Measurements from ENCODE around the gene POU6F2. TPM values are rescaled to one million over a fixed set of nuclear protein-coding genes. Genes with fewer than 3 reads are reported as not detected.

POU6F2 gene
- total and polyA plus RNA-seq, 7 donors: 0.01 TPM; not detected in 6

GRCh38 chr7:39127058-39127457 is 149.3 kb downstream of the POU6F2 start:
- WGBS, 3 donors: 61 to 66% (median 62%) methylated on average over 3 of the region's 3 CpGs
- no peaks in the 10 kb centered on the region for H3K4me1 ChIP-seq
- H3K9me3 ChIP-seq: no peaks in the 10 kb centered on the region
- intact Hi-C loops (cut with DNase I): no loop called here
- no peaks in the 10 kb centered on the region for H3K27me3 ChIP-seq (ENCODE audit: insufficient read depth in 3 of 3, low read length in 2 of 3)
- TF ChIP-seq CTCF (IDR thresholded peaks at IDR 0.05): no peak
- no peaks in the 10 kb centered on the region for H3K36me3 ChIP-seq (ENCODE audit: insufficient read depth in 1 of 2, low read depth in 1 of 2)
- ATAC-seq (no peak), DNase-seq (no peak)
- no peak overlapping the region for H3K27ac ChIP-seq
- no peak overlapping the region for H3K4me3 ChIP-seq

DNA sequence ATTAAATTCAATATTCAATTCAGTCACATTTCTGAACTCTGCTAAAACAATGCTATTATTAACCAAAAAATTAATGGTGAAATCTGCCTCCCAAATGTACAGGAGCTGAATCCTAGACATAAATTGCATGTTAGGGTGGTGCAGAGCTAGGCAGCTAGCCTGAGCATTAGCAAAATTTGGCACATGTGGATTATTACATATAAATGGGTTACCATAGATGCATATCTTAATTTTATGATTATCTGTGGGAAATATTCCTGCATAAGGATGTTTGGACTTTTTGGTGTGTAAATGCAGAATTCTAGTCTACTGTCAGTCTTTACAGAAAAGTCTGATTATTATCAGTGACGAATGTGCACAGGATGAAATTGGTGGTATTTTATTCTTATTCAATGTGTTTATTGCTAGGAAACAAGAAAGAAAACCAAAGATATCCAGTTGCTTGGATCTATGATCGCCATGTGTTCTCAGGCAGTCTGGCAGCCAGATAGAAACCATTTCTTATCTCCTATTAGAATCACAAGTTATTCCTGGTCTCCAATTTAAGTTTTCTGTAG is 150.7 kb downstream of the POU6F2 start:
- Histone ChIP-seq H3K27ac (no peak overlapping the region), H3K36me3 (ENCODE audit: insufficient read depth in 1 of 2, low read depth in 1 of 2) (no peaks in the 10 kb centered on the region), H3K9me3 (no peaks in the 10 kb centered on the region), H3K4me3 (no peak overlapping the region), H3K27me3 (ENCODE audit: insufficient read depth in 3 of 3, low read length in 2 of 3) (no peaks in the 10 kb centered on the region), H3K4me1 (no peaks in the 10 kb centered on the region)
- intact Hi-C loops (cut with DNase I): no loop called here
- 58 to 71% (median 63%) methylated on average over 2 of the region's 2 CpGs for WGBS, 3 donors
- DNase-seq: no peak
- no peak for ATAC-seq
- TF ChIP-seq CTCF (IDR thresholded peaks at IDR 0.05): no peak

DNA sequence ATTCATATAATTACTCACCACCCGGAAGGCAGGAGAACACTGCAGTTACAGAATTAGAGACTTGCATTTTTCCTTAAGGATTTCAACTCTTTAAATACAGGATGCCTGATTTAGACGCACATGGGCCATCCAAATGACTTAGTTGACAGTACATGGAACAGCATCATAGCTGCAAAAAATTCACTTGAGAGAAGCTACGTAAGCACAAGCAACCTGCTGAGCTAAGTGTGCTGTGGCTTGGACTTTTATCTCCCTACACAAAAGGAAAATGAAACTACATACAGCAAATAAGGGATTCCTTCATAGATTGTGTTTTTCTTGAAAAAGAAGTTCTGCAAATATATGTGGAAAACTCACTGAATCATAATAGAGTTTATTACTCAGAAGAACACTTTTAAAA is 152.6 kb downstream of the POU6F2 start:
- H3K27me3 ChIP-seq (ENCODE audit: insufficient read depth in 3 of 3, low read length in 2 of 3): no peaks in the 10 kb centered on the region
- no peaks in the 10 kb centered on the region for H3K4me1 ChIP-seq
- intact Hi-C loops (cut with DNase I): no loop called here
- no peak overlapping the region for H3K27ac ChIP-seq
- DNase-seq (no peak), ATAC-seq (no peak)
- H3K36me3 ChIP-seq (ENCODE audit: insufficient read depth in 1 of 2, low read depth in 1 of 2): no peaks in the 10 kb centered on the region
- no peaks in the 10 kb centered on the region for H3K9me3 ChIP-seq
- H3K4me3 ChIP-seq: no peak overlapping the region
- WGBS, 3 donors: 56 to 67% (median 65%) methylated on average over 3 of the region's 3 CpGs
- TF ChIP-seq CTCF (IDR thresholded peaks at IDR 0.05): no peak

GRCh38 chr7:39130857-39131526 is 153.3 kb downstream of the POU6F2 start:
- Histone ChIP-seq H3K36me3 (ENCODE audit: insufficient read depth in 1 of 2, low read depth in 1 of 2) (no peaks in the 10 kb centered on the region), H3K27ac (no peak overlapping the region), H3K9me3 (no peaks in the 10 kb centered on the region), H3K27me3 (ENCODE audit: insufficient read depth in 3 of 3, low read length in 2 of 3) (no peaks in the 10 kb centered on the region), H3K4me1 (no peaks in the 10 kb centered on the region), H3K4me3 (no peak overlapping the region)
- intact Hi-C loops (cut with DNase I): no loop called here
- ATAC-seq (no peak), DNase-seq (no peak)
- no peak for TF ChIP-seq CTCF (IDR thresholded peaks at IDR 0.05)
- 17 to 20% (median 18%) methylated on average over 26 of the region's 26 CpGs for WGBS, 3 donors

DNA sequence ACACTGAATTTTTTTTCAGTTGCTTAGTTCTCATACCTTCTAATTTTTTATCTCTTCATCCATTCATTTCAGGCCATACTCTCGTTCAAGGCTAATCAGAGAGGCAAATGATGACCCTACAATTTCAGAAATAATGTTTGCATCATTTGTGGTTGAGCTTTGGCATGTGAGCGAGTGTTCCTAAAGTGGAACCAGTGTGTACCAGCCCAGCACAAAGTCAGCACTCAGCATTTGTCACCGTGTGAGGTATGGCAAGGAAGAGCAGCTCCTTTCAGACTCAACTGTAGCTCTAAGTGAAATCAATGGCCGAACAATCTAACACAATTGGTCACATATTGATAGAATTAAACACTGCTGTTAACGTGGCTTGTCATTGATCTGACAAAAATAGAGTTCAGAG is 154.6 kb downstream of the POU6F2 start:
- no peaks in the 10 kb centered on the region for H3K4me1 ChIP-seq
- no peak for TF ChIP-seq CTCF (IDR thresholded peaks at IDR 0.05)
- H3K27ac ChIP-seq: no peak overlapping the region
- H3K27me3 ChIP-seq (ENCODE audit: insufficient read depth in 3 of 3, low read length in 2 of 3): no peaks in the 10 kb centered on the region
- intact Hi-C loops (cut with DNase I): no loop called here
- H3K9me3 ChIP-seq: no peaks in the 10 kb centered on the region
- 47 to 59% (median 53%) methylated on average over 5 of the region's 5 CpGs for WGBS, 3 donors
- H3K36me3 ChIP-seq (ENCODE audit: insufficient read depth in 1 of 2, low read depth in 1 of 2): no peaks in the 10 kb centered on the region
- no peak for ATAC-seq
- no peak for DNase-seq
- no peak overlapping the region for H3K4me3 ChIP-seq

All from psoas muscle (tissue), 8 donors.